ENCODE measurements around the gene SETD1A. TPM values are rescaled to one million over a fixed set of nuclear protein-coding genes. Genes with fewer than 3 reads are reported as not detected.

SETD1A gene
- total RNA-seq, 1 experiment from 2014 or later, result 28.8 TPM

DNA sequence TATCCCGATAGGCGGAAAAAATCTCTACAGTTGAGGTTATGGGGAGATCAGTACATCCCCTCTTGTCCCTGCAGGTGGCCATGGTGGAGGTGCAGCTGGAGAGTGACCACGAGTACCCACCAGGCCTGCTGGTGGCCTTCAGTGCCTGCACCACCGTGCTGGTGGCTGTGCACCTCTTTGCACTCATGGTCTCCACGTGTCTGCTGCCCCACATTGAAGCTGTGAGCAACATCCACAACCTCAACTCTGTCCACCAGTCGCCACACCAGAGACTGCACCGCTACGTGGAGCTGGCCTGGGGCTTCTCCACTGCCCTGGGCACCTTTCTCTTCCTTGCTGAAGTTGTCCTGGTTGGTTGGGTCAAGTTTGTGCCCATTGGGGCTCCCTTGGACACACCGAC, 4.4 kb upstream of the SETD1A start:
- H3K4me1 Mint-ChIP-seq (ENCODE audit: low read depth, unreplicated experiment), result peaks cover 19% of the 10 kb centered on the region
- TF ChIP-seq CTCF (IDR thresholded peaks at IDR 0.05; ENCODE audit: unreplicated experiment), result no peak
- no peak overlapping the region for H3K27ac Mint-ChIP-seq (ENCODE audit: unreplicated experiment)
- intact Hi-C loops (cut with micrococcal nuclease; ENCODE audit: unreplicated experiment), result loop anchor here (10.0 kb wide), 1 partner anchor 912 kb away; no protein-coding TSS in a partner anchor
- no peaks in the 10 kb centered on the region for H3K27me3 Mint-ChIP-seq (ENCODE audit: unreplicated experiment)
- peaks cover 48% of the 10 kb centered on the region for H3K36me3 Mint-ChIP-seq (ENCODE audit: insufficient read depth, unreplicated experiment)
- H3K9me3 Mint-ChIP-seq (ENCODE audit: low read depth, unreplicated experiment), result no peaks in the 10 kb centered on the region
- DNase-seq, result no peak
- BruUV-seq (replicated peaks), result no TSS peak
- CTCF ChIA-PET, result interaction anchor here (0.5 to 1.5 kb wide), 4 partner anchors 11 to 493 kb away, joined by 3 to 10 read pairs (median 4); no protein-coding TSS in a partner anchor
- H3K4me3 Mint-ChIP-seq (ENCODE audit: low read depth, unreplicated experiment), result no peak overlapping the region

DNA sequence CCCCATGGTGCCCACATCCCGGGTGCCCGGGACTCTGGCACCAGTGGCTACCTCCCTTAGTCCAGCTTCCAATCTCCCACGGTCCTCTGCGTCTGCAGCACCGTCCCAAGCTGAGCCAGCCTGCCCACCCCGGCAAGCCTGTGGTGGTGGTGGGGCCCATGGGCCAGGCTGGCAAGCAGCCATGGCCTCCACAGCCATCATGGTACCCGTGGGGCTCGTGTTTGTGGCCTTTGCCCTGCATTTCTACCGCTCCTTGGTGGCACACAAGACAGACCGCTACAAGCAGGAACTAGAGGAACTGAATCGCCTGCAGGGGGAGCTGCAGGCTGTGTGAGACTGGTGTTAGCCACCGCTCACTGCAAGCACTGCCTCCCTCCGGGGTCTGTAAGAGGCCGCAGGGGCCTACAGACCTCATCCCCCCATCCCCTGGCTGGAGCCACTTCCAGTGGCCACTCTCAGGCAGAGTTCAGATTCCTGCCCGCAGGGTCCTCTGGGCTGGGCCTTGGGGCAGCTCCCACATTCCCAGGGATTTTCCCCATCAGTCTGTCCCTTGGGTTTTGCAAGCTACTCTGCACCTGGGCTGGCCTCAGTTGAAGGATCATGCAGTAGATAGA, 3.9 kb upstream of the SETD1A start:
- TF ChIP-seq CTCF (IDR thresholded peaks at IDR 0.05; ENCODE audit: unreplicated experiment), result peak; percentile 79
- no peaks in the 10 kb centered on the region for H3K9me3 Mint-ChIP-seq (ENCODE audit: low read depth, unreplicated experiment)
- H3K27ac Mint-ChIP-seq (ENCODE audit: unreplicated experiment), result peak overlapping the region; percentile 13
- intact Hi-C loops (cut with micrococcal nuclease; ENCODE audit: unreplicated experiment), result loop anchor here (10.0 kb wide), 1 partner anchor 911 kb away; no protein-coding TSS in a partner anchor
- CTCF ChIA-PET, result interaction anchor here (0.5 to 1.5 kb wide), 6 partner anchors 12 to 505 kb away, joined by 3 to 10 read pairs (median 3); partner anchors contain the start of gene HSD3B7
- peaks cover 24% of the 10 kb centered on the region for H3K4me1 Mint-ChIP-seq (ENCODE audit: low read depth, unreplicated experiment)
- no peak overlapping the region for H3K4me3 Mint-ChIP-seq (ENCODE audit: low read depth, unreplicated experiment)
- no peaks in the 10 kb centered on the region for H3K27me3 Mint-ChIP-seq (ENCODE audit: unreplicated experiment)
- H3K36me3 Mint-ChIP-seq (ENCODE audit: insufficient read depth, unreplicated experiment), result peaks cover 48% of the 10 kb centered on the region
- DNase-seq, result peak; percentile 78
- BruUV-seq (replicated peaks), result no TSS peak

DNA sequence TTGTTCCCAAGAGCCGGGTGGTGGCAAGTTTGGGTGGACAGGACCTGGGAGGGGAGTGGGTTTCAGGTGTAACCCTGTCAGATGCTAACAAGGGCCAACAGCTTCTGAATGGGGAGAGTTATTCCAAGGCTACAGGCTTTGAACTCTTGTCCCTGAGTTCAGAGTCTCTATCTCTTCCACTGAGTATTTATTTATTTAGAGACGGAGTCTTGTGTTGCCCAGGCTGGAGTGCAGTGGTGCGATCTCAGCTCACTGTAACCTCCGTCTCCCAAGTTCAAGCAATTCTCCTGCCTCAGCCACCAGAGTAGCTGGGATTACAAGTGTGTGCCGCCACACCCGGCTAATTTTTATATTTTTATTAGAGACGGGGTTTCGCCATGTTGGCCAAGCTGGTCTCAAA, 2.6 kb upstream of the SETD1A start:
- Mint-ChIP-seq H3K36me3 (ENCODE audit: insufficient read depth, unreplicated experiment) (peaks cover 43% of the 10 kb centered on the region), H3K9me3 (ENCODE audit: low read depth, unreplicated experiment) (no peaks in the 10 kb centered on the region), H3K4me1 (ENCODE audit: low read depth, unreplicated experiment) (peaks cover 29% of the 10 kb centered on the region), H3K27ac (ENCODE audit: unreplicated experiment) (peak overlapping the region; percentile 15), H3K27me3 (ENCODE audit: unreplicated experiment) (no peaks in the 10 kb centered on the region), H3K4me3 (ENCODE audit: low read depth, unreplicated experiment) (no peak overlapping the region)
- intact Hi-C loops (cut with micrococcal nuclease; ENCODE audit: unreplicated experiment), result loop anchor here (10.0 kb wide), 1 partner anchor 910 kb away; no protein-coding TSS in a partner anchor
- no TSS peak for BruUV-seq (replicated peaks)
- TF ChIP-seq CTCF (IDR thresholded peaks at IDR 0.05; ENCODE audit: unreplicated experiment), result no peak
- CTCF ChIA-PET, result interaction anchor here (0.8 kb wide), 1 partner anchor 207 kb away, joined by 4 read pairs; the partner anchor contains the start of gene PHKG2
- DNase-seq, result no peak

- Mint-ChIP-seq H3K27ac (ENCODE audit: unreplicated experiment) (peak overlapping the region; percentile 97), H3K4me3 (ENCODE audit: low read depth, unreplicated experiment) (peak overlapping the region; percentile 87), H3K4me1 (ENCODE audit: low read depth, unreplicated experiment) (peaks cover 28% of the 10 kb centered on the region), H3K36me3 (ENCODE audit: insufficient read depth, unreplicated experiment) (peaks cover 53% of the 10 kb centered on the region), H3K9me3 (ENCODE audit: low read depth, unreplicated experiment) (no peaks in the 10 kb centered on the region), H3K27me3 (ENCODE audit: unreplicated experiment) (no peaks in the 10 kb centered on the region)
- DNase-seq, result peak; percentile 92
- TF ChIP-seq CTCF (IDR thresholded peaks at IDR 0.05; ENCODE audit: unreplicated experiment), result no peak
- intact Hi-C loops (cut with micrococcal nuclease; ENCODE audit: unreplicated experiment), result loop anchor here (10.0 kb wide), 1 partner anchor 908 kb away; no protein-coding TSS in a partner anchor
- CTCF ChIA-PET, result interaction anchor here (0.8 kb wide), 1 partner anchor 15 kb away, joined by 5 read pairs; no protein-coding TSS in a partner anchor
- TSS peak; percentile 66 for BruUV-seq (replicated peaks)
Measured at GRCh38 chr16:30956601-30957455, 726 bp upstream of the SETD1A start.

All from Calu3 (cell line).